BE2C (cell line): ENCODE measurements around the gene LCN9.
"Not testable (repeated sequence)": the region's sequence is repeated elsewhere in the genome, so short reads cannot be mapped to it uniquely, and the experiment has no call there.

Experiments
- DNase-seq: peaks from one replicate; pipeline ENCODE4 v3.0.0-alpha.2; 2020
- H3K27me3 ChIP-seq: fragments of 250-450 bp; sonication (Bioruptor Pico); 2 replicates; pipeline ENCODE4 v1.5.1; 2020; ENCODE audit warnings: mild to moderate bottlenecking
- H3K36me3 ChIP-seq: fragments of 250-450 bp; sonication (Bioruptor Pico); 2 replicates; pipeline ENCODE4 v1.5.1; 2020; ENCODE audit warnings: mild to moderate bottlenecking
- H3K4me1 ChIP-seq: fragments of 250-450 bp; sonication (Bioruptor Pico); 2 replicates; pipeline ENCODE4 v1.5.1; 2020
- H3K4me3 ChIP-seq: 2 replicates; pipeline ENCODE4 v1.5.1; 2011; ENCODE audit warnings: low read depth, low read length
- H3K9me3 ChIP-seq: fragments of 250-450 bp; sonication (Bioruptor Pico); 2 replicates; pipeline ENCODE4 v1.5.1; 2020
- CTCF ChIP-seq: IDR thresholded peaks from 2 replicates; pipeline ENCODE4 v1.5.1; 2012; ENCODE audit warnings: mild to moderate bottlenecking, low read depth, low read length

Gene LCN9

GRCh38 chr9:135667463-135668001, 4.4 kb downstream of the LCN9 start:
- Histone ChIP-seq H3K4me1 (peaks cover 6% of the 10 kb centered on the region), H3K36me3 (no peaks in the 10 kb centered on the region), H3K4me3 (no peak overlapping the region), H3K27me3 (no peaks in the 10 kb centered on the region; the same call in none of the 2 replicates), H3K9me3 (no peaks in the 10 kb centered on the region)
- DNase-seq: no peak
- no peak for TF ChIP-seq CTCF

GRCh38 chr9:135669018-135669417, 5.9 kb downstream of the LCN9 start:
- H3K36me3 ChIP-seq, DNase-seq, H3K9me3 ChIP-seq, H3K4me1 ChIP-seq, H3K4me3 ChIP-seq, H3K27me3 ChIP-seq: not testable (repeated sequence)

- H3K27me3 ChIP-seq: no peaks in the 10 kb centered on the region; the same call in none of the 2 replicates
- no peak for TF ChIP-seq CTCF
- H3K4me1 ChIP-seq: no peaks in the 10 kb centered on the region
- H3K9me3 ChIP-seq: no peaks in the 10 kb centered on the region
- H3K4me3 ChIP-seq: no peak overlapping the region
- no peak for DNase-seq
- H3K36me3 ChIP-seq: no peaks in the 10 kb centered on the region
Observed at GRCh38 chr9:135669616-135670285, 6.6 kb downstream of the LCN9 start.

- H3K4me3 ChIP-seq: no peak overlapping the region
- no peak for TF ChIP-seq CTCF
- DNase-seq: no peak
- H3K4me1 ChIP-seq: no peaks in the 10 kb centered on the region
- H3K9me3 ChIP-seq: no peaks in the 10 kb centered on the region
- no peaks in the 10 kb centered on the region; the same call in none of the 2 replicates for H3K27me3 ChIP-seq
- no peaks in the 10 kb centered on the region for H3K36me3 ChIP-seq
Observed at GRCh38 chr9:135670721-135671590, 7.8 kb downstream of the LCN9 start.

GRCh38 chr9:135671591-135672041, 8.5 kb downstream of the LCN9 start:
- Histone ChIP-seq H3K4me3 (no peak overlapping the region), H3K9me3 (no peaks in the 10 kb centered on the region), H3K27me3 (no peaks in the 10 kb centered on the region; the same call in none of the 2 replicates), H3K36me3 (no peaks in the 10 kb centered on the region), H3K4me1 (no peaks in the 10 kb centered on the region)
- DNase-seq: peak; percentile 54
- TF ChIP-seq CTCF: peak; percentile 41

- not testable (repeated sequence) for H3K4me1 ChIP-seq, H3K27me3 ChIP-seq, DNase-seq, H3K4me3 ChIP-seq, H3K9me3 ChIP-seq, H3K36me3 ChIP-seq
Observed at GRCh38 chr9:135672786-135673185, 9.7 kb downstream of the LCN9 start.

- no peak for DNase-seq
- no peak for TF ChIP-seq CTCF
- Histone ChIP-seq H3K36me3 (no peaks in the 10 kb centered on the region), H3K9me3 (no peaks in the 10 kb centered on the region), H3K4me3 (no peak overlapping the region), H3K4me1 (no peaks in the 10 kb centered on the region), H3K27me3 (no peaks in the 10 kb centered on the region; the same call in none of the 2 replicates)
Observed at GRCh38 chr9:135673941-135674340, 10.8 kb downstream of the LCN9 start.
